H9 (cell line): ENCODE results near the gene LRRFIP1. TPM values are rescaled to one million over a fixed set of nuclear protein-coding genes. Genes with fewer than 3 reads are reported as not detected.

Experiments used
- DNase-seq: peaks from one replicate; pipeline ENCODE4 v3.0.0-alpha.2; 2017
- H2AFZ ChIP-seq: one replicate; pipeline ENCODE4 v1.6.1; 2013; ENCODE audit warnings: mild to moderate bottlenecking, low read length, control low read depth, moderate library complexity
- H2AK5ac ChIP-seq: 2 replicates; pipeline ENCODE4 v1.6.1; 2013; ENCODE audit warnings: low read length, control low read depth, mixed read lengths; ENCODE audit not compliant: insufficient read length
- H2BK120ac ChIP-seq: one replicate; pipeline ENCODE4 v1.6.1; 2013; ENCODE audit warnings: low read depth, mild to moderate bottlenecking, low read length, control low read depth, inconsistent platforms; ENCODE audit not compliant: poor library complexity, severe bottlenecking
- H2BK12ac ChIP-seq: 2 replicates; pipeline ENCODE4 v1.6.1; 2013; ENCODE audit warnings: low read length, control low read depth, mixed read lengths, low read depth; ENCODE audit not compliant: insufficient read length
- H2BK15ac ChIP-seq: 2 replicates; pipeline ENCODE4 v1.6.1; 2013; ENCODE audit warnings: low read depth, low read length, control low read depth
- H2BK20ac ChIP-seq: one replicate; pipeline ENCODE4 v1.6.1; 2013; ENCODE audit warnings: low read depth, mild to moderate bottlenecking, low read length, control low read depth, inconsistent platforms; ENCODE audit not compliant: poor library complexity, severe bottlenecking
- H2BK5ac ChIP-seq: 2 replicates; pipeline ENCODE4 v1.6.1; 2013; ENCODE audit warnings: low read length, control low read depth, mixed read lengths; ENCODE audit not compliant: insufficient read length
- H3K14ac ChIP-seq: 2 replicates; pipeline ENCODE4 v1.6.1; 2013; ENCODE audit warnings: low read length, control low read depth; ENCODE audit not compliant: insufficient read depth
- H3K18ac ChIP-seq: 2 replicates; pipeline ENCODE4 v1.6.1; 2013; ENCODE audit warnings: low read depth, mild to moderate bottlenecking, mixed read lengths, low read length, control low read depth; ENCODE audit not compliant: insufficient read length
- H3K23ac ChIP-seq: 2 replicates; pipeline ENCODE4 v1.6.1; 2013; ENCODE audit warnings: low read length, control low read depth, mixed read lengths, low read depth; ENCODE audit not compliant: insufficient read length
- H3K23me2 ChIP-seq: 2 replicates; pipeline ENCODE4 v1.6.1; 2013; ENCODE audit warnings: low read depth, mild to moderate bottlenecking, mixed read lengths, low read length, control low read depth; ENCODE audit not compliant: insufficient read length, poor library complexity, severe bottlenecking
- H3K27ac ChIP-seq: 2 replicates; pipeline ENCODE4 v1.5.1; 2013; ENCODE audit warnings: low read length, control low read depth, mixed read lengths, low read depth; ENCODE audit not compliant: insufficient read length
- H3K27me3 ChIP-seq: 2 replicates; pipeline ENCODE4 v1.6.1; 2013; ENCODE audit warnings: low read length, control low read depth, inconsistent platforms; ENCODE audit not compliant: insufficient read depth
- H3K4ac ChIP-seq: 2 replicates; pipeline ENCODE4 v1.6.1; 2013; ENCODE audit warnings: low read depth, mild to moderate bottlenecking, control low read depth, inconsistent platforms, low read length, moderate library complexity
- H3K4me1 ChIP-seq: 2 replicates; pipeline ENCODE4 v1.6.1; 2013; ENCODE audit warnings: low read length, control low read depth, inconsistent platforms; ENCODE audit not compliant: insufficient read depth
- H3K4me2 ChIP-seq: 2 replicates; pipeline ENCODE4 v1.6.1; 2013; ENCODE audit warnings: low read length, control low read depth, mixed read lengths; ENCODE audit not compliant: insufficient read length, insufficient read depth
- H3K56ac ChIP-seq: 2 replicates; pipeline ENCODE4 v1.6.1; 2013; ENCODE audit warnings: low read depth, mild to moderate bottlenecking, mixed read lengths, low read length, control low read depth; ENCODE audit not compliant: insufficient read length
- H3K79me1 ChIP-seq: 2 replicates; pipeline ENCODE4 v1.6.1; 2013; ENCODE audit warnings: low read depth, mild to moderate bottlenecking, moderate library complexity, low read length, control low read depth, inconsistent platforms; ENCODE audit not compliant: insufficient read depth, poor library complexity, severe bottlenecking
- H3K79me2 ChIP-seq: 2 replicates; pipeline ENCODE4 v1.6.1; 2013; ENCODE audit warnings: low read length, control low read depth, inconsistent platforms; ENCODE audit not compliant: insufficient read depth
- H3K9ac ChIP-seq: 2 replicates; pipeline ENCODE4 v1.6.1; 2013; ENCODE audit warnings: low read length, control low read depth, mixed read lengths; ENCODE audit not compliant: insufficient read length; ENCODE audit errors: extremely low read depth
- H3K9me3 ChIP-seq: one replicate; pipeline ENCODE4 v1.6.1; 2013; ENCODE audit warnings: low read depth, low read length, inconsistent platforms; ENCODE audit not compliant: control insufficient read depth
- H3T11ph ChIP-seq: one replicate; pipeline ENCODE4 v1.6.1; 2013; ENCODE audit warnings: mild to moderate bottlenecking, low read length, control low read depth, inconsistent platforms
- H4K20me1 ChIP-seq: one replicate; pipeline ENCODE4 v1.6.1; 2013; ENCODE audit not compliant: control insufficient read depth, insufficient read length, insufficient read depth
- H4K5ac ChIP-seq: 2 replicates; pipeline ENCODE4 v1.6.1; 2013; ENCODE audit warnings: low read depth, mild to moderate bottlenecking, mixed read lengths, low read length, control low read depth; ENCODE audit not compliant: insufficient read length
- H4K8ac ChIP-seq: replicated peaks from 2 replicates; pipeline ENCODE4 v1.6.1; 2013; ENCODE audit warnings: low read length, control low read depth, mixed read lengths, low read depth; ENCODE audit not compliant: insufficient read length
- H4K91ac ChIP-seq: 2 replicates; pipeline ENCODE4 v1.6.1; 2013; ENCODE audit warnings: low read depth, mild to moderate bottlenecking, moderate library complexity, mixed read lengths, low read length, control low read depth; ENCODE audit not compliant: insufficient read length
- H3K27ac Mint-ChIP-seq, 3 experiments: 2 replicates in 2 of 3; 3 replicates in 1 of 3; pipeline ENCODE4 v1.8.0; 2020 to 2021; ENCODE audit warnings: mixed read lengths in 3 of 3, mild to moderate bottlenecking in 1 of 3, moderate library complexity in 1 of 3
- H3K27me3 Mint-ChIP-seq: 2 replicates; pipeline ENCODE4 v1.8.0; 2021; ENCODE audit warnings: low read depth, mild to moderate bottlenecking, moderate library complexity, mixed read lengths
- H3K36me3 Mint-ChIP-seq, 3 experiments: 2 replicates in 2 of 3; 3 replicates in 1 of 3; pipeline ENCODE4 v1.8.0; 2020 to 2021; ENCODE audit warnings: low read depth in 3 of 3, mixed read lengths in 3 of 3; ENCODE audit not compliant: insufficient read depth in 1 of 3
- H3K4me1 Mint-ChIP-seq, 2 experiments: 2 replicates each; pipeline ENCODE4 v1.8.0; 2020; ENCODE audit warnings: mixed read lengths in 2 of 2
- H3K4me3 Mint-ChIP-seq, 2 experiments: 2 replicates in 1 of 2; 3 replicates in 1 of 2; pipeline ENCODE4 v1.8.0; 2020 to 2021; ENCODE audit warnings: mild to moderate bottlenecking in 2 of 2, mixed read lengths in 2 of 2, moderate library complexity in 1 of 2
- H3K9me3 Mint-ChIP-seq, 2 experiments: 2 replicates in 1 of 2; 3 replicates in 1 of 2; pipeline ENCODE4 v1.8.0; 2020; ENCODE audit warnings: mild to moderate bottlenecking in 2 of 2, mixed read lengths in 2 of 2, moderate library complexity in 1 of 2
- WGBS: extraction: QIAGEN DNeasy Blood & Tissue Kit; methylation state at CpG from one replicate; pipeline ENCODE4 v1.1.7; 2013; ENCODE audit warnings: missing lambda C conversion rate, low lambda C conversion rate, mixed read lengths; ENCODE audit not compliant: insufficient read length; ENCODE audit errors: extremely low coverage; 5-methylcytosine and 5-hydroxymethylcytosine counted together
- total RNA-seq: library from RNA; stranded (reverse); gene quantifications from 2 replicates; pipeline ENCODE4 v1.2.1, GENCODE V29; 2021
- TF ChIP-seq, protein P1 (sequence below): fragments of 200-600 bp; sonication (generic); conservative IDR thresholded peaks from 3 replicates; pipeline ENCODE4 v1.8.0; 2021; ENCODE audit warnings: antibody characterized with exemption, mild to moderate bottlenecking

LRRFIP1 gene
- total RNA-seq, 1 experiment from 2014 or later, result 38.5 TPM

DNA sequence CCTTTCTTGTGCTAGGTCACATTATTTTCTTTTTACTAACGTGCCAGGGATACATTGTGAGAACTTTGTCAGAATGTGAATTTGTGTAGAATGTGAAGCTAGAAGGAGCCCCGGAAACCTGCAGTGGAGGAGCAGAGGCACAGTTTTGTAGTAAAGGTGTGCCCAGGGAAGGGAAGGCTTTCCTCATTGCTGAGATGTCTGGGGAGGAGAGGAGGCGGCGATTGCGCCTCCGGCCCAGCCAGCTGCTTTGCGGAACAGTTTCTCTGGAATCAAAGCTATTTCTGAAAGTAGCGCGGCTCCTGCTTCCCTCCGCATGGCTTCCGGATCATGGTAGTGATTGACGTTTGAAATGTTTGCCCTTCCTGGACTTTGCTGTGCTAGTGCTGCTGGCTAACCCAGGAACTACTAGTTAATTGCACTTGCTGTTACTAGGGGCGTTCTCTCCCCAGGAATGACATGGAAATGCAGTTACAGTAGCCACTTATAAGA is 88.1 kb downstream of the LRRFIP1 start:
- Histone ChIP-seq H3K23me2 (no peaks in the 10 kb centered on the region), H3K79me2 (no peaks in the 10 kb centered on the region; the same call in 1 of the 2 replicates), H2BK5ac (no peak overlapping the region), H2BK20ac (no peak overlapping the region), H3K4ac (no peak overlapping the region), H3T11ph (no peak overlapping the region), H2AK5ac (no peak overlapping the region), H3K9ac (no peak overlapping the region), H3K27me3 (no peaks in the 10 kb centered on the region), H3K23ac (no peak overlapping the region), H4K91ac (no peak overlapping the region), H3K9me3 (no peaks in the 10 kb centered on the region), H4K20me1 (no peaks in the 10 kb centered on the region), H4K5ac (no peak overlapping the region), H3K56ac (no peak overlapping the region), H3K14ac (no peak overlapping the region), H2BK12ac (no peak overlapping the region), H4K8ac (no peak overlapping the region), H2BK120ac (no peak overlapping the region), H3K18ac (no peak overlapping the region), H3K79me1 (no peaks in the 10 kb centered on the region), H3K4me2 (no peak overlapping the region), H3K27ac (no peak overlapping the region), H2BK15ac (no peak overlapping the region), H3K4me1 (peaks cover 14% of the 10 kb centered on the region; the same call in 1 of the 2 replicates), H2AFZ (no peak overlapping the region)
- peak overlapping the region; percentile 35 to 96 (median 81); a peak in 6 of 7 replicates for H3K27ac Mint-ChIP-seq
- H3K9me3 Mint-ChIP-seq, result no peaks in the 10 kb centered on the region
- DNase-seq, result peak; percentile 24
- H3K36me3 Mint-ChIP-seq, result peaks cover 3 to 10% (median 5%) of the 10 kb centered on the region in 3 experiments; a peak in 6 of 7 replicates
- no CpG with 5 or more reads among the region's 13 CpGs for WGBS
- peaks cover 20 to 40% of the 10 kb centered on the region in 2 experiments for H3K4me1 Mint-ChIP-seq
- H3K4me3 Mint-ChIP-seq, result peak overlapping the region in 1 of 2 experiments; percentile 33; a peak in 1 of 5 replicates
- TF ChIP-seq, protein P1, sequence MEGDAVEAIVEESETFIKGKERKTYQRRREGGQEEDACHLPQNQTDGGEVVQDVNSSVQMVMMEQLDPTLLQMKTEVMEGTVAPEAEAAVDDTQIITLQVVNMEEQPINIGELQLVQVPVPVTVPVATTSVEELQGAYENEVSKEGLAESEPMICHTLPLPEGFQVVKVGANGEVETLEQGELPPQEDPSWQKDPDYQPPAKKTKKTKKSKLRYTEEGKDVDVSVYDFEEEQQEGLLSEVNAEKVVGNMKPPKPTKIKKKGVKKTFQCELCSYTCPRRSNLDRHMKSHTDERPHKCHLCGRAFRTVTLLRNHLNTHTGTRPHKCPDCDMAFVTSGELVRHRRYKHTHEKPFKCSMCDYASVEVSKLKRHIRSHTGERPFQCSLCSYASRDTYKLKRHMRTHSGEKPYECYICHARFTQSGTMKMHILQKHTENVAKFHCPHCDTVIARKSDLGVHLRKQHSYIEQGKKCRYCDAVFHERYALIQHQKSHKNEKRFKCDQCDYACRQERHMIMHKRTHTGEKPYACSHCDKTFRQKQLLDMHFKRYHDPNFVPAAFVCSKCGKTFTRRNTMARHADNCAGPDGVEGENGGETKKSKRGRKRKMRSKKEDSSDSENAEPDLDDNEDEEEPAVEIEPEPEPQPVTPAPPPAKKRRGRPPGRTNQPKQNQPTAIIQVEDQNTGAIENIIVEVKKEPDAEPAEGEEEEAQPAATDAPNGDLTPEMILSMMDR, result no peak
- no peaks in the 10 kb centered on the region for H3K27me3 Mint-ChIP-seq
